Coronary artery (tissue), 2 donors: ENCODE results near the gene PRICKLE4.

Experiments used
- DNase-seq: peaks from one replicate; pipeline ENCODE4 v3.0.0-alpha.2; 2017; ENCODE audit warnings: low spot score
- H3K27ac ChIP-seq, 2 donors: fragments of 200-600 bp; sonication (generic); one replicate each; pipeline ENCODE4 v1.5.1; 2016 to 2019
- H3K4me3 ChIP-seq: fragments of 200-600 bp; sonication (generic); 2 replicates; pipeline ENCODE4 v1.5.1; 2016; ENCODE audit warnings: mild to moderate bottlenecking, moderate library complexity
- CTCF ChIP-seq: fragments of 200-600 bp; sonication (generic); IDR thresholded peaks from one replicate; pipeline ENCODE4 v1.5.1; 2019; ENCODE audit warnings: antibody characterized with exemption

Gene PRICKLE4, protein sequence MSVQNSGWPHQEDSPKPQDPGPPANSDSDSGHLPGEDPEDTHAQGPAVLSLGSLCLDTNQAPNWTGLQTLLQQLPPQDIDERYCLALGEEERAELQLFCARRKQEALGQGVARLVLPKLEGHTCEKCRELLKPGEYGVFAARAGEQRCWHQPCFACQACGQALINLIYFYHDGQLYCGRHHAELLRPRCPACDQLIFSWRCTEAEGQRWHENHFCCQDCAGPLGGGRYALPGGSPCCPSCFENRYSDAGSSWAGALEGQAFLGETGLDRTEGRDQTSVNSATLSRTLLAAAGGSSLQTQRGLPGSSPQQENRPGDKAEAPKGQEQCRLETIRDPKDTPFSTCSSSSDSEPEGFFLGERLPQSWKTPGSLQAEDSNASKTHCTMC

DNA sequence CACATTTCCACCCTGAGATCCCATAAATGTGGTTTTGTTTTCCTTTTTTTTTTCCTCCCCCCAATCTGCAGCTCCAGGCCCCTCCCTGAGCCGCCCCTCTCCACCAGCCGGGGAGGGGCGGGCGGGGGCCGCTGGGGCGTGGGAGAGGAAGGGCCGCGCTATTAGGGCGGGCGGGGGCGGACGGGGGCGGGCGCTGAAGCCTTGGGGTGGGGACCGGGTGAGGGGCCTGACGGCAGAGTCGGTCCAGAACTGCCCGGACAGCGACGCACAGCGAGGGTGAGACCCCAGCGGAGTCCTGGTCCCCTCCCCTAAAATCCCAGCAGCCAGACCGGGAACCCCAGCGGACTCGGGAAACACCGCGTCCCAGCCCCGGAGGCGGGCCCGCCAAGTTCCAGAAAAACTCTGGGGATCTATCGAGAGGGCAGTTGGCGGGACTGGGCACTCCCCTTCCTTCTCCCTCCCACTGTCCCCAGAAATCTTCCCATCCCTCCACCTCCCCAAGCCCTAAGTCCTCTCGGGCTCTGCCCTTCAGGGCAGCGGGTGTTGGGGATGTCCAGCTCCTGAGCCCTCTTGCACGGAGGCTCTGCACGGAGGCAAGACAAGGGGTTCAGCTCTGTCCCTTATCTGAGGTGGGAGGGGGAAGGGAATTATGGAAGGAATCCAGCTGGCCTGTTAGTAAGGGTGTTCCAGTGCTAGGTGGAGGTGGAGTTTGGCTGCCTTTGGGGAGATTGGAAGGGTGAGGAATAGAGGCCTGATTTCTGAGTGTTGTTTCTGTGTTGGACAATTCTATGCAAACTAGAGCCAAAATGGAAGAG lies at the start of gene PRICKLE4:
TSS of gene PRICKLE4 (plus strand) at position 232 of the 815 bp plus-strand sequence. CDS start 2,692 bp downstream, outside the sequence.
- DNase-seq, result no peak
- H3K4me3 ChIP-seq, result peak within 1 kb of the TSS; percentile 73
- no peak for TF ChIP-seq CTCF
- H3K27ac ChIP-seq, result peak within 1 kb of the TSS; percentile 29 to 88

DNA sequence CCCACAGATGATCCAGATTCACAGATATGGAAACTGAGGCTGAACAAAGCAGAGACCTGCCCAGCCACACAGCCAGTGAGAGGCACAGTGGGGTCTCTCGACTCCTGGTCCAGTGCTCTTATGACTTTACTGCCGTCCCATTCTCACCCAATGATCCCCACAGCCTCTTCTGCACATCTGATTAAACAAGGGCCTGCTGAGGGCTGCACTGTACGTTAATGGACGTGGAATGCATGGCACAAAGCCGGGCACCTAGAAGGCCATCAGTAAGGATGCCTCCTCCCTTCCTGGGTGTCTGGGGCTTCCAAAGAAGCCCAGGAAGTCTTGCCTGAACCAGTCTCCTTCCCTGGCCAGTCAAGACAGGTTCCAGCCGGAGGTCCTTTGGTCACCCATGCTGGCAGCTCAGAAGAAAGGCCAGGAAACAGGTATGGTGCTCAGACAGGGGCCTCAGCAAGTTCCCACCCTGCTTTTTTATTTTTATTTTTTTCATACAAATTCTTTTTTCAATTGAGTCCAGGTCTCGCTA lies 49.0 kb upstream of the PRICKLE4 start:
- Histone ChIP-seq H3K27ac (no peak overlapping the region), H3K4me3 (no peak overlapping the region)
- no peak for TF ChIP-seq CTCF
- DNase-seq, result no peak

GRCh38 chr6:41732149-41732548 lies 48.4 kb upstream of the PRICKLE4 start:
- Histone ChIP-seq H3K4me3 (no peak overlapping the region), H3K27ac (no peak overlapping the region)
- no peak for DNase-seq
- no peak for TF ChIP-seq CTCF

GRCh38 chr6:41732591-41733359 lies 47.8 kb upstream of the PRICKLE4 start:
- Histone ChIP-seq H3K27ac (peak overlapping the region; percentile 96 to 99), H3K4me3 (peak overlapping the region; percentile 97)
- TF ChIP-seq CTCF, result no peak
- DNase-seq, result no peak

GRCh38 chr6:41733360-41733706 lies 47.2 kb upstream of the PRICKLE4 start:
- DNase-seq, result no peak
- no peak for TF ChIP-seq CTCF

DNA sequence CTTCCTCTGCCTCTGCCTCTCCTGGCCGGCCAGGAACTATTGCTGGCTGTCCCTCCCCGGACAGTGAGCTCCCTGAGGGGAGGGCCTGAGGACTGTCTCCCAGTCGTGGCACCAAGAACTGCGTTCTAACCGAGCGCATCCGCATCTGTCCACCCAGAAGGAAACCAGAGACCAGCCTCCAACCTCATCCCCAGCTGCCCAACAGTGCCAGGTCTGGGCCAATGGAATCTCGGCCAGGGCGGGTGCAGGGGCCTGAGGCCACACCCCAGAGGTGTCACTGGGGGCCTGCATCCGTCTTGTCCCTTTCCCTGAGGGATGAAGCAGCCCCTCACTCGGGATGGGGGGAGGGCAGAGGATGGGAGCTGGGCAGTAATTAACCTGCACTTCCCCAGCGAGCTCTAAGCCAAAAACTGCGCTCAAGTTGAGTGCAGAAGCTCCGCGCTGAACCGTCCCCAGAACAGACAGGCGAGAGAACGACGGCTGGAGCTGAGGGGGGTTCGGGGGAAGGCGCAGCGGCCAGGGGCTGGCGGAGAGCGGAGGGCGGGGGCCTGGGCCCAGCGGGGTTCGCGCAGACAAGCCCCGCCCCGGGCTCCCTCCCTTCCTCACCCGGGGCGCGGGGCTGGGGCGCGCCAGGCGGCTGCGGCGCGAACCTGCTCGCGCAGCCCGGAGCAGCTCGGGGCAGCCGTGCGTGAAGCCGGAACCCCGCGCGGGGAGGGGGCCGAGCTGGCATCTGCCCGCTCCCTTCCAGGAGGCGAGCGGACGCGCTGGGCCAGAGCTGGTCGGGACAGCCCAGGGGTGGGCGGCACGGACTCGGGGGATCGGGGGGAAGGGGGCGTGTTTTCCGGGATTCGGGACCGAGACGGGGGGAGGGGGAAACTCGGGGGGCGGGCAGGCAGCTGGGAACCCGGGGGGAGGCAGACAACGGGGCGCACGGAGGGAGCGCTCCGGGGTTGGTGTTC lies 46.6 kb upstream of the PRICKLE4 start:
- peak overlapping the region; percentile 97 for H3K4me3 ChIP-seq
- peak overlapping the region; percentile 96 to 99 for H3K27ac ChIP-seq
- DNase-seq, result no peak
- TF ChIP-seq CTCF, result no peak

More at GRCh38 chr6:41733360-41733706, 47.2 kb upstream of the PRICKLE4 start:
- Histone ChIP-seq H3K27ac (peak overlapping the region; percentile 96 to 99), H3K4me3 (peak overlapping the region; percentile 97)
